GM23248 (cell line): ENCODE data around the gene VNN1.

Source experiments
- EZH2 ChIP-seq: fragments of 200-600 bp; sonication (generic); IDR thresholded peaks from 2 replicates; pipeline ENCODE4 v1.6.1; 2018; ENCODE audit warnings: antibody characterized with exemption, mild to moderate bottlenecking; ENCODE audit not compliant: insufficient read depth, poor library complexity, severe bottlenecking
- EZH2phosphoT487 ChIP-seq: fragments of 200-600 bp; sonication (generic); IDR thresholded peaks from 2 replicates; pipeline ENCODE4 v1.6.1; 2018; ENCODE audit warnings: antibody characterized with exemption, moderate library complexity, mild to moderate bottlenecking, low read depth; ENCODE audit not compliant: insufficient read depth

DNA sequence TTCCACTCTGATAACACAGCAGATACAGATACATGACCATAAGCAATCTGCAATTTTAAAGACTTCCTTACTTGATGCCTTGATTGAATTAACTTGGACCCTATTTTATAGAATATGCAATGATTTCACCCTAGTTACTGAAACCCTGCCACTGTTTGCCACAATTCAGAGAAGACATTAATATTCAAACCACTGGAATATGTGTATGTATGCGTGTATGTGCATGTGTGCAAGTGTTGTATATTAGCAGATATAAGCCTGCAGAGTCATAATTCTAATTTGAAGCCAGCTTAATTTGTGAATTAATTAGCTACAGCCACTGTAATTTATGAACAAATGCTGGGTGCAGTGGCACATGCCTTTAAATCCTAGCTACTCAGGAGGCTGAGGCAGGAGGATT lies 34.6 kb upstream of the VNN1 start:
- TF ChIP-seq EZH2, result no peak
- TF ChIP-seq EZH2phosphoT487, result no peak
